Esophagus muscularis mucosa (tissue), 4 donors: Measurements from ENCODE around the gene SH3RF3. TPM values are rescaled to one million over a fixed set of nuclear protein-coding genes. Genes with fewer than 3 reads are reported as not detected.

Experiments used
- DNase-seq: peaks from one replicate; pipeline ENCODE4 v3.0.0-alpha.2; 2017; ENCODE audit errors: extremely low spot score
- H3K27ac ChIP-seq, 4 donors: fragments of 200-600 bp; sonication (generic); replicated peaks in 1 of 4; 1 replicate in 3 of 4; 2 replicates in 1 of 4; pipeline ENCODE4 v1.5.1; 2016 to 2019; ENCODE audit warnings: mild to moderate bottlenecking in 1 of 4
- H3K27me3 ChIP-seq, 4 donors: fragments of 200-600 bp; sonication (generic); one replicate each; pipeline versions ENCODE4 v1.5.1 to v1.6.0; 2016 to 2019
- H3K36me3 ChIP-seq, 4 donors: fragments of 200-600 bp; sonication (generic); one replicate each; pipeline ENCODE4 v1.5.1; 2016 to 2019
- H3K4me1 ChIP-seq, 4 donors: fragments of 200-600 bp; sonication (generic); one replicate each; pipeline ENCODE4 v1.5.1; 2016 to 2019
- H3K4me3 ChIP-seq, 4 donors: fragments of 200-600 bp; sonication (generic); 1 replicate in 2 of 4; 2 replicates in 2 of 4; pipeline ENCODE4 v1.5.1; 2016 to 2019; ENCODE audit warnings: mild to moderate bottlenecking in 4 of 4, moderate library complexity in 1 of 4
- H3K9me3 ChIP-seq, 4 donors: fragments of 200-600 bp; sonication (generic); 1 replicate in 3 of 4; 2 replicates in 1 of 4; pipeline ENCODE4 v1.5.1; 2016 to 2019
- EP300 ChIP-seq: sonication (generic); formaldehyde crosslinking; IDR thresholded peaks from one replicate; pipeline ENCODE4 v1.6.1; 2017; ENCODE audit warnings: antibody characterized with exemption
- POLR2A ChIP-seq: fragments of 450-650 bp; IDR thresholded peaks from one replicate; pipeline ENCODE4 v1.6.1; 2017; ENCODE audit warnings: antibody characterized with exemption, moderate library complexity, mild to moderate bottlenecking, low read depth
- POLR2AphosphoS5 ChIP-seq, 2 donors: sonication (generic); formaldehyde crosslinking; IDR thresholded peaks; one replicate each; pipeline ENCODE4 v1.6.1; 2017; ENCODE audit warnings: antibody characterized with exemption in 2 of 2
- WGBS: methylation state at CpG from one replicate; pipeline ENCODE4 v1.1.5; 2018; 5-methylcytosine and 5-hydroxymethylcytosine counted together
- intact Hi-C: fragments of 100-400 bp; cut with DNase I; formaldehyde crosslinking; loops from one replicate; pipeline ENCODE4 v1.15.1; 2023
- total RNA-seq, 4 donors: library from RNA; depleted of rRNA; stranded (reverse); fragments of >200 nt; gene quantifications; one replicate each; pipeline versions ENCODE4 v1.1.0 to v1.2.1, GENCODE V29; 2016
- TF ChIP-seq, protein P1 (sequence below), 3 experiments: fragments of 200-600 bp in 2 of 3; fragments of 450-650 bp in 1 of 3; sonication (generic) in 2 of 3; IDR thresholded peaks; one replicate each; pipeline ENCODE4 v1.5.1; 2017 to 2019; ENCODE audit warnings: antibody characterized with exemption in 3 of 3, mild to moderate bottlenecking in 2 of 3, moderate library complexity in 1 of 3

Gene SH3RF3
- total RNA-seq, 4 donors from 2014 or later: 6.3 to 17.5 (median 11.3) TPM

DNA sequence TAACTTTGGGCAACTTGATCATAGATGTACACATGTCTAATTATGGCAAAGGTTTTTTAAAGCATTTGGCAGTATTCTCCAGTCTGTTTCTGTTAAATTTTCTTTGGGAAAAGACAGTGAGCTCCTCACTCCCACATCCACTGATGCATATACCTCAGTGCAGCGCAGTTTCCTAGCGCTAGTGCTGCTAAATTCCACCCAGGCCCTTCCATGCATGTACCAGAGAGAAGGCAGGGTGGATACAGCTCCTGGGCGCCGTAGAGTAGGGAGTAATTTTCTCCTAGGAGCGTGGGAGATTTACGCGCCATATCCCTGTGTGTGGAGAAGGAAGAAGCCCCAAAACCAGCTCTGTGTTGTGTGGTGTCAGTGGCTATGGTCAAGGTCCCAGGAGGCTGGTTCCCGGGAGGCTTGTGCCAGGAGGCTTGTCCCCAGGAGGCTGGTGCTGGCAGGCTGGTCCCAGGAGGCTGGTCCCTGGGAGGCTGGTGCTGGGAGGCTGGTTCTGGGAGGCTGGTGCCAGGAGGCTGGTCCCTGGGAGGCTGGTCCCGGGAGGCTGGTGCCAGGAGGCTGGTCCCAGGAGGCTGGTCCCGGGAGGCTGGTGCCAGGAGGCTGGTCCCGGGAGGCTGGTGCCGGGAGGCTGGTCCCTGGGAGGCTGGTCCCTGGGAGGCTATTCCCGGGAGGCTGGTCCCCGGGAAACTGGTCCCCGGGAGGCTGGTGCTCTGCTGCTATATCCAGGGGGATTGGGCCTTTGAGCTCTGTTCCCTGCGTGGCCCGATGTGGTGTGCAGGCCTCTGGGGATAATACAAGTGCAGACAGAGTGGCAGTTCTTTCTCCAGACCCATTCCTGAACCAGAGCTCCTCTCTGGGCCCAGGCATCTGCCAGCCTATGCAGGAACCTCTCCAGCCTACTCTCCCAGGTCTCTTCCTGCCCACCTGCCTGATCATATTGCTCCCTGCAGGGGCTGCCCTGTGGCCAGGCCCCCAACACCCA lies 323.6 kb downstream of the SH3RF3 start:
- H3K4me3 ChIP-seq: no peak overlapping the region
- H3K4me1 ChIP-seq: peaks cover 15 to 25% (median 23%) of the 10 kb centered on the region in 4 donors
- WGBS: 93% methylated on average over 8 of the region's 17 CpGs
- peaks cover 0 to 39% (median 3%) of the 10 kb centered on the region in 4 donors for H3K36me3 ChIP-seq
- no peaks in the 10 kb centered on the region for H3K27me3 ChIP-seq
- no peak for DNase-seq
- H3K9me3 ChIP-seq: no peaks in the 10 kb centered on the region
- intact Hi-C loops: no loop called here
- H3K27ac ChIP-seq: no peak overlapping the region
- no peak for TF ChIP-seq POLR2A

DNA sequence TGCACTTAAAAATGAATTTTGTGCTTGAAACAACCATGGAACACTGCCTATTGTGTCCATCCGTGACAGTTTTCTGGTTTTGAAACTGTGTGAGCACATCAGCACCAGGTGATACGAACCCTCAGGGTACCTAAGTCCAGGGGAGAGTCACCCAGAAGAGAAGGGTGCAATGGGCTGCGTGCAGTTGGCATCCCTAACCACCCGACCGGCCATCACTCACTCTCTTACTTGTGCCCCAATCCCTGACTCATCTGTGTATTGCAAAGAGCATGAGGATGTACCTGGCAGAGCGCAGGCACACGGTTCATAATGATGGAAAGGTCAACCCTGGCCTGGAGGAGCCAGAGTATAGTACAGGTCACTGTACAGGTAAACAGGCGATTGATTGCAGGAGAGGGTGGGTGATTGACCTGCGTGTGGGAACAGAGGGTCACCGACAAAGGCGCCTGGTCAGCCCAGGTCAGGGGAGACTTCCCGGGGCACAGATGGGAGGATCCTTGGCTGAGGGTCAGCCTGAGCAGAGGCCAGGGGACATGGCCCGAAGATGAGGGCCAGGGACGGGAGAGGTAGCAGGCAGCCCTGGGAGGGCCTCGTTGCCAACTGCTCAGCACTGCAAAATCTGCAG lies 324.5 kb downstream of the SH3RF3 start:
- Histone ChIP-seq H3K9me3 (no peaks in the 10 kb centered on the region), H3K27ac (no peak overlapping the region), H3K4me1 (peaks cover 15 to 24% (median 22%) of the 10 kb centered on the region in 4 donors), H3K36me3 (peaks cover 0 to 39% (median 5%) of the 10 kb centered on the region in 4 donors), H3K4me3 (no peak overlapping the region), H3K27me3 (no peaks in the 10 kb centered on the region)
- intact Hi-C loops: no loop called here
- 98% methylated on average over 15 of the region's 15 CpGs for WGBS
- TF ChIP-seq EP300 (no peak), POLR2A (no peak), POLR2AphosphoS5 (IDR thresholded peaks at IDR 0.05) (no peak)
- TF ChIP-seq, protein P1, sequence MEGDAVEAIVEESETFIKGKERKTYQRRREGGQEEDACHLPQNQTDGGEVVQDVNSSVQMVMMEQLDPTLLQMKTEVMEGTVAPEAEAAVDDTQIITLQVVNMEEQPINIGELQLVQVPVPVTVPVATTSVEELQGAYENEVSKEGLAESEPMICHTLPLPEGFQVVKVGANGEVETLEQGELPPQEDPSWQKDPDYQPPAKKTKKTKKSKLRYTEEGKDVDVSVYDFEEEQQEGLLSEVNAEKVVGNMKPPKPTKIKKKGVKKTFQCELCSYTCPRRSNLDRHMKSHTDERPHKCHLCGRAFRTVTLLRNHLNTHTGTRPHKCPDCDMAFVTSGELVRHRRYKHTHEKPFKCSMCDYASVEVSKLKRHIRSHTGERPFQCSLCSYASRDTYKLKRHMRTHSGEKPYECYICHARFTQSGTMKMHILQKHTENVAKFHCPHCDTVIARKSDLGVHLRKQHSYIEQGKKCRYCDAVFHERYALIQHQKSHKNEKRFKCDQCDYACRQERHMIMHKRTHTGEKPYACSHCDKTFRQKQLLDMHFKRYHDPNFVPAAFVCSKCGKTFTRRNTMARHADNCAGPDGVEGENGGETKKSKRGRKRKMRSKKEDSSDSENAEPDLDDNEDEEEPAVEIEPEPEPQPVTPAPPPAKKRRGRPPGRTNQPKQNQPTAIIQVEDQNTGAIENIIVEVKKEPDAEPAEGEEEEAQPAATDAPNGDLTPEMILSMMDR (IDR thresholded peaks at IDR 0.05): no peak
- DNase-seq: no peak

DNA sequence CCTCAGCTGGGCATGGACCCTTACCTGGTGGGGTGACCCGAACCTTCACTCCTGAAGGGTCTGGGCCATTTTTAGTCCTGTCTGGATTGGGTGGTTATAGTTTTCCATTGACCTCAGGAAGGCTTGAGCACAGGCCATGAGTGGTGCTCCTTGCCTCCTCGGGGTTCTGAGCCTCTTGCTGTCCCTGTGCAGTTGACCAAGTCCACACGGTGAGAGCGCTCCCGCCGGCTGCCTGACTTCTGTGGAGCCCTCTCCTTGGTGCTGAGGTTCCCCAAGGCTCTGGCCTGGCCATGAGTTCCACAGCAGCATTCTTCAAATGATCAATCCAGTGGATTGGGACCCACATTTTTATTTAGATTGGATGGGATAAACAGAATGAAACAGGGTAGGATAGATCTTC lies 325.3 kb downstream of the SH3RF3 start:
- DNase-seq: no peak
- Histone ChIP-seq H3K4me1 (peaks cover 12 to 21% (median 16%) of the 10 kb centered on the region in 4 donors), H3K9me3 (no peaks in the 10 kb centered on the region), H3K36me3 (peaks cover 0 to 35% (median 6%) of the 10 kb centered on the region in 4 donors), H3K4me3 (no peak overlapping the region), H3K27me3 (no peaks in the 10 kb centered on the region), H3K27ac (no peak overlapping the region)
- intact Hi-C loops: no loop called here
- TF ChIP-seq EP300: no peak
- TF ChIP-seq, protein P1 (IDR thresholded peaks at IDR 0.05): no peak
- 92% methylated on average over 6 of the region's 6 CpGs for WGBS

DNA sequence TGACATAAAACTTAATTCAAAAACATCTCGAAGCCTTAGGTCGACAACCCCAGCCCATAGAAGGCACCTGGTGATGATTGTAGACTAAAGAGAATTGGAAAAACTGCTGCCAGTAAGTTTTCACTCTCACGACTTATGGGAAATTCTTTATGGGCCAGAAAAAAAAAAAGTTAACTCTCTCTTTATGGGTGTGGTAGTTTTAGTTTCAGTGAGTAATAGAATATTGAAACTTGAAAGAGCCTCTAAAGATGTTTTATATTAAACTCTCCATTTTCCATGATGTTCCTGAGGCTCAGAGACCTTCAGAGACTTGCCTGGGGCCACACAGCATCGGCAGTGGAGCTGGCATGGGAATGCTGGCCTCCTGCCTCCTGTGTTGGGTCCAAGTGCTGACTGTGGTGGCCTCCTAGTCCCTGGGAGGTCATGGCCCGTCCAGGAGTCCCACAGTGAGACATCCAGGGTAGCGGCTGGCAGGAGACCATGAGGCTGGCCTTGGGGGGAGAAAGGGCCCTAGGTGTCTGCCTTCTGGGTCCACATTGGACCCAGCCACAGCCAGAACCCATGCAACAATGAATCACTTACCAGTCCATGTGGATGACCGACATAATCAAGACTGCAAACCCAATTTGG lies 325.9 kb downstream of the SH3RF3 start:
- H3K27me3 ChIP-seq: no peaks in the 10 kb centered on the region
- H3K4me1 ChIP-seq: peaks cover 9 to 15% (median 12%) of the 10 kb centered on the region in 4 donors
- intact Hi-C loops: no loop called here
- 79% methylated on average over 7 of the region's 7 CpGs for WGBS
- peaks cover 0 to 32% (median 5%) of the 10 kb centered on the region in 4 donors for H3K36me3 ChIP-seq
- no peak for DNase-seq
- no peaks in the 10 kb centered on the region for H3K9me3 ChIP-seq
- no peak overlapping the region for H3K27ac ChIP-seq
- H3K4me3 ChIP-seq: no peak overlapping the region
- TF ChIP-seq POLR2AphosphoS5 (IDR thresholded peaks at IDR 0.05) (no peak), EP300 (no peak), POLR2A (no peak)
- TF ChIP-seq, protein P1 (IDR thresholded peaks at IDR 0.05): no peak
